Astrocyte of the cerebellum (primary cell): Measurements from ENCODE around the gene HOXA11.

ENCODE experiments used
- DNase-seq: peaks from one replicate; pipeline ENCODE4 v3.0.0-alpha.2; 2011; ENCODE audit warnings: low read depth
- H3K4me3 ChIP-seq: 2 replicates; pipeline ENCODE4 v1.5.1; 2011; ENCODE audit warnings: mild to moderate bottlenecking, low read depth, low read length, moderate library complexity
- CTCF ChIP-seq: IDR thresholded peaks from 2 replicates; pipeline ENCODE4 v1.5.1; 2012; ENCODE audit warnings: low read length, low read depth, moderate library complexity, mild to moderate bottlenecking; ENCODE audit errors: missing control alignments
- in situ Hi-C: cut with HindIII; loops from 2 replicates; pipeline ENCODE4 v1.10.0; 2017; ENCODE audit warnings: low sequenced_read_pairs

HOXA11 gene

GRCh38 chr7:27220440-27220955, 35.5 kb upstream of the HOXA11 start:
- no peak for DNase-seq
- H3K4me3 ChIP-seq, result no peak overlapping the region
- TF ChIP-seq CTCF, result no peak
- in situ Hi-C loops, result loop anchor here (5.0 to 25.0 kb wide), 2 partner anchors 62 to 367 kb away; no protein-coding TSS in a partner anchor

- H3K4me3 ChIP-seq, result no peak overlapping the region
- TF ChIP-seq CTCF, result no peak
- in situ Hi-C loops, result loop anchor here (5.0 to 25.0 kb wide), 2 partner anchors 62 to 367 kb away; no protein-coding TSS in a partner anchor
- no peak for DNase-seq
Measured at GRCh38 chr7:27219821-27220220, 34.8 kb upstream of the HOXA11 start.

DNA sequence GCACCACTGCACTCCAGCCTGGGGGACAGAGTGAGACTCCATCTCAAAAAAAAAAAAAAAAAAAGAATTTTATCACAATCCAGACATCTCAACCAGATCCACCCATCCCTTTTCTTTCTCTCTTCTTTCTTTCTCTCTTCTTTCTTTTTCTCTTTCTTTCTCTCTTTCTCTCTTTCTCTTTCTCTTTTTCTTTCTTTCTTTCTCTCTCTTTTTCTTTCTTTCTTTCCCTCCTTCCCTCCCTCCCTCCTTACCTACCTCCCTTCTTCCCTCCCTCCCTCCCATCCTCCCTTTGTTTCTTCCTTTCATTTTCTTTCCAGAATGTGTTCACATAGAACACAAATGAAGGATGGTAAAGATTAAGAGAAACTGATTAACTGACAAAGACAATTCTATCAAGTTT, 32.9 kb upstream of the HOXA11 start:
- no peak overlapping the region for H3K4me3 ChIP-seq
- in situ Hi-C loops, result loop anchor here (25.0 kb wide), 1 partner anchor 369 kb away; no protein-coding TSS in a partner anchor
- no peak for TF ChIP-seq CTCF
- no peak for DNase-seq

DNA sequence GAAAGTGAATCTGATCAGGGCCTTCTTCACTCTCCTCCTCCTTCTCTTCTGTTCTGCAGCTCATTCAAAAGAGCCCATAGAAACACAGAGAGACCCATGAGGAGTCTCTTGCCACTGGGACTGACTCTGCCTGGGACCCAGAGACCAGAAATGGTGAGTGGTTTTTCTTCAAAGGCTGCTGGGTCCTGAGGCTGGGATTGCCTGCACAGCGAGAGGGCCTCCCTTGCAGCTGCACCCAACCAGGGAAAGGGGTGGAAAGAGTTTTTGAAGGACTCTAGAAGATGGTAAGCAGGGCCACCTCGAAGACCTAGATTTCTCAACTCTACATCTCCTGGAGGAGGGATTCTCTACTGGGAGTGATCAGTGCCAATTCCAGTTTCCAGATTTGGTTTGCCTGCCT, 30.3 kb upstream of the HOXA11 start:
- H3K4me3 ChIP-seq, result no peak overlapping the region
- no peak for TF ChIP-seq CTCF
- in situ Hi-C loops, result loop anchor here (25.0 kb wide), 1 partner anchor 372 kb away; no protein-coding TSS in a partner anchor
- DNase-seq, result no peak

- no peak for DNase-seq
- in situ Hi-C loops, result loop anchor here (25.0 kb wide), 1 partner anchor 373 kb away; no protein-coding TSS in a partner anchor
- no peak overlapping the region for H3K4me3 ChIP-seq
- TF ChIP-seq CTCF, result no peak
Measured at GRCh38 chr7:27214239-27214950, 29.4 kb upstream of the HOXA11 start.

DNA sequence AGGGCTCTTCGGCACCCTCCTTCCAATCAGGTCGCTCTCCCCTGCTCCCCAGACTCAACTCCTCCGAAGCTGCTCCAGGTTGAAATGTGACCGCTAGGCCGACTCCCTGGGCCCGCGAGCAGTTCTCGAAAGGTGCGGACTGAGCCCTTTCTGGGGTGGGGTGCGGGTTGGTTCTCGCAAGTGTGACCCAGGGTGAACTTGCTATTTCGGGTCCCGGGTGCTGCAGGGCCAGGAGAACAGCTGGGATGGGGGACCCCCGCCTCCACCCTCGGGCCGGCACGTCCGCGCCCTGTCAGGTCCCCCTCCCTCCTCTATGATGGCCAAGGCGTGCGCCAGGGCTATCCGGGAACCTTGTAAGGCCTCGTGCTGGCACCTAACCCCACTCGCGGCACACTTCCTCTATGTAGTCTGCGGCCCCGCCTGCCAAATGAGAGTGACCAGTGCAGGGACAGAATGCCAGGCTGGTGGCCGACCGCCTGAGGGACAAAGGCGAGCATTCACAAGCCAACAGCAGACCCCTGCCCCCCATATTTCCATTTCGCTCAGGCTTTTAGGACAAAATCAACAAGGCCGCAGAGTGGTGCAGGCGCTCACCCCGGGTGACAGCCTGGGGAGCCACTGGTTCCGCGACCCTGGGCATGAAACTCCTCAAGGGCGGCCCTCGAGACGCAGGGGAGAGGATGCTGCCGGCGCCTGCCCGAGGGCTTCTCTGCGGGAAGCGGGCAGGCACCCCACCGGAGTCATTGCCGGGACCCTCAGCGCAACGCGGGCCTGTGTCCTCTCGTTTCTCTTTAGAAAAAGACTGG, 28.6 kb upstream of the HOXA11 start:
- H3K4me3 ChIP-seq, result no peak overlapping the region
- in situ Hi-C loops, result loop anchor here (25.0 kb wide), 1 partner anchor 374 kb away; no protein-coding TSS in a partner anchor
- no peak for DNase-seq
- no peak for TF ChIP-seq CTCF
